Measurements from ENCODE around the gene HSPA14.
A peak's percentile ranks its signal among the peaks of the same experiment; 100 is the strongest.
"Not testable (repeated sequence)": the region's sequence is repeated elsewhere in the genome, so short reads cannot be mapped to it uniquely, and the experiment has no call there.

The HSPA14 gene

DNA sequence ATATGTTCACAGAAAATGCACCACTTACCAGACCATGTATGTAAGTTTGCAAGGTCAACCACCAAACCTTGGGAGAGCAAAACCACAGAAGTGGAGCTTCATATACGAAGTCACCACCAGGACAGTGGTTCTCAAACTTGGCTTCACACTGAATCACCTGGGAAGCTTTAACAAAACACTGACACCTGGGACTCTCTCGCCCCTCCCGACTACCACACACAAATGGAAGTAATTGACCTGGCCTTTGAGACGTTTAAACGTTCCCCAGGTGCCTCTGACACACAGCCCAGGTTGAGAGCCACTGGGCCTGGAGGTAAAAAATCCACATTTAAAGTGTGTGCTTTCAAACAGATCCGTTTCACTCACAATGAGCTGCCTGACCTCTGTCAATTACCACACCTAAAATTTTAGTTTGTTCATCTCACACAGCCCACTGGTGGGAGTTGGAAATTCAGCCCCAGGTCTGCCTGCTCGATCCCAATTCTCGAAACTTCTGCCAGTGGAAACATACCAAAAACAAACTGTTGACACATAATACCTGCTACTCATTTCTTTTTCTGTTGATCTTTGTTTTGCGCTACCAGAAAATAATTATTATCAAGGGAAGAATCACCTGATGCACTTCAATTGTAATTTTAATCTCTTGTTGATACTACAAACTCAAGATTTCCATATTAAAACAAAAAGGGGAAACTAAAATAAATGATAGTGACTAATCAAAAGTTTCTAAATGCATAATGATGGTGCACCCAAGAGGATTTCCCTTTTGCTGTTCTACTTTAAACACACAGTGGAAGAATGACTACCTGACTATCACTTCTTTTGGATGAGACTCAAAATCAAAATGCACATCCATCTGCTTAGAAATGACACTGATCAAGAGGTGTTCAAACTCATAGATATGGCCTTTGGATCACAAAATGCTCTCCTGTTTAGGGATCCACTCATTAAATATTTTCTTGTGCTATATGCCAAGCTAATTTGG is 26.8 kb upstream of the HSPA14 start:
- DNase-seq (ENCODE audit: extremely low read depth, low read depth), result no peak
- TF ChIP-seq, protein P1, sequence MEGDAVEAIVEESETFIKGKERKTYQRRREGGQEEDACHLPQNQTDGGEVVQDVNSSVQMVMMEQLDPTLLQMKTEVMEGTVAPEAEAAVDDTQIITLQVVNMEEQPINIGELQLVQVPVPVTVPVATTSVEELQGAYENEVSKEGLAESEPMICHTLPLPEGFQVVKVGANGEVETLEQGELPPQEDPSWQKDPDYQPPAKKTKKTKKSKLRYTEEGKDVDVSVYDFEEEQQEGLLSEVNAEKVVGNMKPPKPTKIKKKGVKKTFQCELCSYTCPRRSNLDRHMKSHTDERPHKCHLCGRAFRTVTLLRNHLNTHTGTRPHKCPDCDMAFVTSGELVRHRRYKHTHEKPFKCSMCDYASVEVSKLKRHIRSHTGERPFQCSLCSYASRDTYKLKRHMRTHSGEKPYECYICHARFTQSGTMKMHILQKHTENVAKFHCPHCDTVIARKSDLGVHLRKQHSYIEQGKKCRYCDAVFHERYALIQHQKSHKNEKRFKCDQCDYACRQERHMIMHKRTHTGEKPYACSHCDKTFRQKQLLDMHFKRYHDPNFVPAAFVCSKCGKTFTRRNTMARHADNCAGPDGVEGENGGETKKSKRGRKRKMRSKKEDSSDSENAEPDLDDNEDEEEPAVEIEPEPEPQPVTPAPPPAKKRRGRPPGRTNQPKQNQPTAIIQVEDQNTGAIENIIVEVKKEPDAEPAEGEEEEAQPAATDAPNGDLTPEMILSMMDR (IDR thresholded peaks at IDR 0.05; ENCODE audit: low read depth, low read length), result no peak

DNA sequence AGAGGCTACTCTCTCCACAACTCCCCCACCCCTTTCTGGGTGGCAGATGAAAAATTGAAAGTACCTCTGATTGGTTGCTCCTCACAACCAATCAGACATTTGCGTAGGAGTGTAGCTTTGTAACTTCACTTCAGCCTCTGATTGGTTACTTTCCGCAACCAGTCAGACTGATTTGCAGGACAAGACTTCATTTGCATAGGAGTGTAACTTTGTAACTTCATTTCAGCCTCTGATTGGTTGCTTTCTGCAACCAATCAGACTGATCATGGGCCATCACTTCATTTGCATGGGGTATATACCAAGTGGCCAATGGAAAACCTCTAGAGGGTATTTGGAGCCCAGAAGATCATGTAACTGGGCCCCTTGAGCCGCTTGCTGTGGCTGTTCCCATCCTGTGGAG is 25.8 kb upstream of the HSPA14 start:
- TF ChIP-seq, protein P1 (IDR thresholded peaks at IDR 0.05; ENCODE audit: low read depth, low read length), result no peak
- no peak for DNase-seq (ENCODE audit: extremely low read depth, low read depth)

DNA sequence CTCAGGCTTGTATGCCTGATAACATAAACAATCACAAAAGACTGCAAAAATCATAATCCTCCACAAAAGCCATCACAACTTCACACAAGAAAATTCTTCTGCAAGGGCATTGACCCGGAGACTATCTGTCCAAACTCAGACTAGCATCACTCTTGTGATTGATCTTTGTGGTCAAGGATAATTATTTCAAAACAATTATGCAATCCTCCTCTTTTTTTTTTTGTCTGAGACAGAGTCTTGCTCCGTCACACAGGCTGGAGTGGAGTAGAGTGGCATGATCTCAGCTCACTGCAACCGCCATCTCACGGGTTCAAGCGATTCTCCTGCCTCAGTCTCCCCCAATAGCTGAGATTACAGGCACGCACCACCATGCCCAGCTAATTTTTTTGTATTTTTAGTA is 22.4 kb upstream of the HSPA14 start:
- no peak for DNase-seq (ENCODE audit: extremely low read depth, low read depth)
- TF ChIP-seq, protein P1 (IDR thresholded peaks at IDR 0.05; ENCODE audit: low read depth, low read length), result no peak

DNA sequence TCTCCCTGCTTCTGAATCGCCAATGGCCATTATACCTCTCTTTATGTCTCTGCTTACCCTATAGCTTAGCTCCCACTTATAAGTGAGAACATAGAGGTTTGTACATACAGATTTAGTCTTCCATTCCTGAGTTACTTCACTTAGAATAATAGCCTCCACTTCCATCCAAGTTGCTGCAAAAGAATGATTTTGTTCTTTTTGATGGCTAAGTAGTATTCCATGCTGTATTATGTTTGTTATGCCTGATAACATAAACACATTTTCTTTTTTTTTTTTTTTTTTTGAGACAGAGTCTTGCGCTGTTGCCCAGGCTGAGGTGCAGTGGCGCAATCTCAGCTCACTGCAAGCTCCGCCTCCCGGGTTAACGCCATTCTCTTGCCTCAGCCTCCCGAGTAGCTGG is 21.4 kb upstream of the HSPA14 start:
- DNase-seq (ENCODE audit: extremely low read depth, low read depth), result not testable (repeated sequence)

DNA sequence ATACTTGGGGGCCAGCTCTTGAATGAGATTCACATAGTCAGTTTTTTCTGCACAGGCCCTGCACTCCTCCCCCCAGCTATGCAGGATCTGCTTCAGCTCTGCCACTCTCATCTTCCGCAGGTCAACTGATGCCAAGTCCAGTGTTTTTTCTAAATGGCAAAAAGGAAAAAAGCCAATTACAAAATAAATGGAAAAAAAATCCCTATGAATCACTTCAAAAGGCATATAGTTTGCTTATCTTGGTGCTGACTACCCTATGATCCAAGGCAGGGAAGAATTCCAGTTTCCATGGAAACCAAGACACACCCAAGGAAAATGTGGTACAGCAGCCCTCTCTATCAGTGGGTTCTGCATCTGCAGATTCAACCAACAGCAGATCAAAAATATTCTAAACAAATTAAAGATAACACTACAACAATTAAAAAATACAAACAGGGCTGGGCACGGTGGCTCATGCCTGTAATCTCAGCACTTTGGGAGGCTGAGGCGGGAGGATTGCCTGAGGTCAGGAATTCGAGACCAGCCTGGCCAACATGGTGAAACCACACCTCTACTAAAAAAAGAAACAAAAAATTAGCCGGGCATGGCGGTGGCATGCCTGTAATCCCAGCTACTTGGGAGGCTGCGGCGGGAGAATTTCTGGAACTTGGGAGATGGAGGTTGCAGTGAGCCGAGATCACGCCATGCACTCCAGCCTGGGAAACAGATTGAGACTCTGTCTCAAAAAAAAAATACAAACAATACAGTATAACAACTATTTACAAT is 17.9 kb upstream of the HSPA14 start:
- peak; percentile 83 for DNase-seq (ENCODE audit: extremely low read depth, low read depth)

DNA sequence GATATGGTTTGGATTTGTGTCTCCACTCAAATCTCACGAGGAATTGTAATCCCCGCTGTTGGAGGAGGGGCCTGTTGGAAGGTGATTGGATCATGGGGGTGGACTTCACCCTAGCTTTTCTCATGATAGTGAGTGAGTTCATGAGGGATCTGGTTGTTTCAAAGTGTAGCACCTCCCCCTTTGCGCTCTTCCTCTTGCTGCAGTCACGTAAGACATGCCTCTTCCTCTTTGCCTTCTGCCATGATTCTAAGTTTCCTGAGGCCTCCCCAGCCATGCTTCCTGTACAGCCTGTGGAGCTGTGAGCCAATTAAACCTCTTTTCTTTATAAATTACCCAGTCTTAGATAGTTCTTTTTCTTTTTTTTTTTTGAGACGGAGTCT is 17.3 kb upstream of the HSPA14 start:
- DNase-seq (ENCODE audit: extremely low read depth, low read depth), result no peak
- TF ChIP-seq, protein P1 (IDR thresholded peaks at IDR 0.05; ENCODE audit: low read depth, low read length), result no peak

More for the DNA sequence above, 17.9 kb upstream of the HSPA14 start:
- TF ChIP-seq, protein P1 (IDR thresholded peaks at IDR 0.05; ENCODE audit: low read depth, low read length), result peak; percentile 27

DNA sequence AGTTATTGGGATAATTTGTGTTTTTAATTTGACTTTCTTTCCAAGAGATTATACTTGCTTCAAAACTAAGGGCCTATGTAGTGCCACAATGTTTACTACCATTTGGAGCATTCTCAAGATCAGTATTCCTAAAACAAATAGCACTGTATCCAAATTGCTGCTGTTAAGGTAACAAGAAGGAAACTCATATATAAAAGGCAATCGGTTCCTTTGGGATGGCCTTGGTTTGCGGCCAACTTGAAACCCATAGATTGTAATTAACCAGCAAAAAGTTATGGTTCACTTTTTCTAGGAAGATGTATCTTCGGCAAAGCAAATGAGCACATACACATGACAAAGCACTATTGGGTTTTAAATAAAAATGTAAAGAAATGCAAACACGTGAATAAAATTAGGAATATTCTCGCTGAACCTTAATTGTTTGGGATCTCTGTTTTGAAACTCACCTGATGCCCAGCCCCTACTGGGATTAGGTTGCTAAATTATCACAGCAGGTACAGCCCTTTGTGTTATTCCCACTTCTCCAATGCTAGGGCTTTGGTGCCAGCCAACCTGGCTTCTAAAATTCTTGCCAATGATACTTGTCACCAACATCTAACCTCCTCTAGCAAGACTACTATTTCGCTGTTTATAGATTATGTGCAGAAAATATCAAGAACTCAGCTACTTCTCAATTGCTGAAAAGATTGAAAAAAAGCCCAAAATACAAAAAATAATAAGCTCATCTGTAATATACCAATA is 16.3 kb upstream of the HSPA14 start:
- no peak for DNase-seq (ENCODE audit: extremely low read depth, low read depth)

More for the DNA sequence above, 16.3 kb upstream of the HSPA14 start:
- TF ChIP-seq, protein P1 (IDR thresholded peaks at IDR 0.05; ENCODE audit: low read depth, low read length), result no peak
